ENCODE data around the gene SH2B3.
"Not testable (repeated sequence)": the region's sequence is repeated elsewhere in the genome, so short reads cannot be mapped to it uniquely, and the experiment has no call there.

SH2B3 gene

GRCh38 chr12:111445726-111446581, 40.2 kb downstream of the SH2B3 start:
- no peak for DNase-seq

GRCh38 chr12:111446631-111447570, 41.2 kb downstream of the SH2B3 start:
- no peak for DNase-seq

- no peak for DNase-seq
Observed at GRCh38 chr12:111447571-111448265, 42.0 kb downstream of the SH2B3 start.

- no peak for DNase-seq
Observed at GRCh38 chr12:111448266-111448830, 42.6 kb downstream of the SH2B3 start.

- no peak for DNase-seq
Observed at GRCh38 chr12:111448846-111449790, 43.4 kb downstream of the SH2B3 start.

- no peak for DNase-seq
Observed at GRCh38 chr12:111450676-111451075, 45.0 kb downstream of the SH2B3 start.

- no peak for DNase-seq
Observed at GRCh38 chr12:111451232-111451631, 45.5 kb downstream of the SH2B3 start.

GRCh38 chr12:111451649-111452129, 46.0 kb downstream of the SH2B3 start:
- DNase-seq: peak in 1 of 2 donors; percentile 83

- peak; percentile 23 to 34 for DNase-seq
Observed at GRCh38 chr12:111453071-111453989, 47.6 kb downstream of the SH2B3 start.

GRCh38 chr12:111454311-111454710, 48.6 kb downstream of the SH2B3 start:
- DNase-seq: no peak

GRCh38 chr12:111454716-111455447, 49.2 kb downstream of the SH2B3 start:
- no peak for DNase-seq

GRCh38 chr12:111455448-111456320, 50.0 kb downstream of the SH2B3 start:
- DNase-seq: no peak

- DNase-seq: no peak
Observed at GRCh38 chr12:111457071-111457470, 51.3 kb downstream of the SH2B3 start.

GRCh38 chr12:111457577-111457976, 51.9 kb downstream of the SH2B3 start:
- DNase-seq: no peak

- no peak for DNase-seq
Observed at GRCh38 chr12:111458546-111459172, 52.9 kb downstream of the SH2B3 start.

- not testable (repeated sequence) for DNase-seq
Observed at GRCh38 chr12:111460111-111460510, 54.4 kb downstream of the SH2B3 start.

- DNase-seq: no peak
Observed at GRCh38 chr12:111462210-111462769, 56.6 kb downstream of the SH2B3 start.
